ENCODE measurements around the gene JAG1. TPM values are rescaled to one million over a fixed set of nuclear protein-coding genes. Genes with fewer than 3 reads are reported as not detected.

Gene JAG1
- total and polyA plus RNA-seq, 2 of the 4 experiments (the other 2 are of a cell fraction), result 10.2 to 22.6 TPM

DNA sequence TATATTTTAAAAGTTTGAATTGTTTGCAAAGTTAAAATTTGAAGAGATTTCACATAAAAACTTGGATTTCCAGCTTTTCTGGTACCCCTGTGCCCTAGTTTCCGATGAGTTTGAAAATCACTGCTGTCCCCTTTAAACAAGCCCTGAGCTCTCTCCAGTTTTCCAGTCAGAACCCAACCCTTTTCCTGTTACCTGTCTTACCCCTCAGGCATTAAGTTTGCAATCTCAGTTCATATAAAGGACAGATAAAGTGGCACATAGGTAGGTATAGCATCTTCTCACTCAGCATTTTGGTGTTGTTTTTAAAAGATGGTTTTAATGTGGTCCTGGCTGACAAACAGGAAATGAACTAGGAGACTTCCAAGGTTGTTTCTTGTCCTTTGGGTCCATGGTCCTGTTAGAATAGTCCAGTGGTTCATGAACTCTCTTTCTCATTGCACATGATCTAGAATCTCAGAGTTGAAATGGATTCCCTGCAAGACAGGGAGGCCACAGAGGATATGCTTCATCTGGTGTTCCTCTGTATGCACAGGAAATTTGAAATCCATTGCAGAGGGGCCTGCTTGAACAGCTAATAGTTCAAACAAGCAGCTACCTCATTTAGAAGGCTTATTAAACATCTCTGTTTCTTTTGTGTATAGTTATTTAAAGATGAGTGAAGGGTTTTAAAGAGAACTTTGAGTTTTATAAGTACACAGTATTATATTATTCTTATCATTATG is 82.7 kb downstream of the JAG1 start:
- Histone ChIP-seq H2BK15ac (ENCODE audit: low read depth, low read length) (peak overlapping the region; percentile 98), H3K4ac (ENCODE audit: low read depth, low read length) (peak overlapping the region; percentile 90), H2AK9ac (replicated peaks; ENCODE audit: low read depth, low read length, poor library complexity) (no peak overlapping the region), H3K4me2 (ENCODE audit: low read depth, low read length) (no peak overlapping the region), H3K23ac (ENCODE audit: low read depth, low read length) (peak overlapping the region; percentile 86), H3K56ac (ENCODE audit: extremely low read depth, insufficient read depth, low read length) (peak overlapping the region; percentile 50; the same call in 1 of the 2 replicates), H3K27ac (ENCODE audit: insufficient read depth, low read length) (peak overlapping the region; percentile 6; the same call in 1 of the 2 replicates), H3K4me1 (ENCODE audit: control insufficient read depth, insufficient read depth, low read length) (peaks cover 14% of the 10 kb centered on the region), H3K4me3 (ENCODE audit: insufficient read depth, low read depth, low read length) (no peak overlapping the region), H2AFZ (replicated peaks; ENCODE audit: low read length, poor library complexity) (peak overlapping the region; percentile 71), H2BK120ac (ENCODE audit: low read depth, low read length) (peak overlapping the region; percentile 95), H3K14ac (replicated peaks; ENCODE audit: low read depth, low read length) (peak overlapping the region; percentile 81), H3K27me3 (ENCODE audit: control insufficient read depth, insufficient read depth, low read length) (no peaks in the 10 kb centered on the region), H4K8ac (ENCODE audit: low read depth in 2 of 2, low read length in 2 of 2) (peak overlapping the region in 1 of 2 experiments; percentile 68; a peak in 3 of 4 replicates), H3K36me3 (ENCODE audit: control insufficient read depth, insufficient read depth, low read length) (no peaks in the 10 kb centered on the region), H2AK5ac (ENCODE audit: low read depth, low read length) (peak overlapping the region; percentile 79), H2BK20ac (ENCODE audit: low read depth, low read length) (peak overlapping the region; percentile 97), H2BK5ac (ENCODE audit: low read depth, low read length, poor library complexity, severe bottlenecking) (peak overlapping the region; percentile 92), H3K18ac (ENCODE audit: low read depth, low read length) (peak overlapping the region; percentile 92; the same call in 1 of the 2 replicates), H3K9me1 (ENCODE audit: insufficient read depth, low read length) (peaks cover 6% of the 10 kb centered on the region; the same call in 1 of the 2 replicates), H4K20me1 (ENCODE audit: insufficient read depth, low read length) (no peaks in the 10 kb centered on the region), H3K79me1 (ENCODE audit: low read depth in 1 of 2, low read length in 2 of 2) (peaks cover 0 to 8% of the 10 kb centered on the region in 2 experiments; a peak in 1 of 4 replicates), H3K9me3 (ENCODE audit: control insufficient read depth, insufficient read depth, low read length) (no peaks in the 10 kb centered on the region), H4K5ac (ENCODE audit: low read depth, low read length) (peak overlapping the region; percentile 95; the same call in 1 of the 2 replicates), H3K9ac (ENCODE audit: low read depth, low read length) (no peak overlapping the region), H4K91ac (ENCODE audit: insufficient read depth, low read depth, low read length) (peak overlapping the region; percentile 78)
- ATAC-seq (ENCODE audit: low read depth) (peak; percentile 10; the same call in 1 of the 2 replicates), DNase-seq (no peak)
- CTCF ChIA-PET, result interaction anchor here (1.2 kb wide), 1 partner anchor 80 kb away, joined by 3 read pairs; no protein-coding TSS in a partner anchor
- dilution Hi-C loops (cut with HindIII; ENCODE audit: low sequenced_read_pairs, unreplicated experiment) (no loop called here), in situ Hi-C loops (cut with MboI; ENCODE audit: low sequenced_read_pairs) (no loop called here), intact Hi-C loops (cut with micrococcal nuclease) (no loop called here)
- no TSS peak for BruUV-seq (replicated peaks)
- WGBS, 2 experiments (ENCODE audit: extremely low coverage in 2 of 2, insufficient read length in 1 of 2), result no CpG with 5 or more reads among the region's 1 CpG
- POLR2A ChIA-PET (ENCODE audit: unreplicated experiment), result no interaction called here
- no peak for TF ChIP-seq MAZ (IDR thresholded peaks at IDR 0.05; ENCODE audit: borderline replicate concordance, low read depth, low read length)
- no peak for TF ChIP-seq RFX5 (IDR thresholded peaks at IDR 0.05; ENCODE audit: low read depth, low read length)
- no peak for TF ChIP-seq NFE2L2 (IDR thresholded peaks at IDR 0.05; ENCODE audit: low read depth, low read length)
- no peak for TF ChIP-seq CHD1 (IDR thresholded peaks at IDR 0.05; ENCODE audit: low read depth, low read length)
- TF ChIP-seq MXI1 (IDR thresholded peaks at IDR 0.05; ENCODE audit: borderline replicate concordance, low read depth, low read length), result no peak
- no peak for TF ChIP-seq POLR2A (IDR thresholded peaks at IDR 0.05; ENCODE audit: low read depth, low read length)
- TF ChIP-seq, protein P1, sequence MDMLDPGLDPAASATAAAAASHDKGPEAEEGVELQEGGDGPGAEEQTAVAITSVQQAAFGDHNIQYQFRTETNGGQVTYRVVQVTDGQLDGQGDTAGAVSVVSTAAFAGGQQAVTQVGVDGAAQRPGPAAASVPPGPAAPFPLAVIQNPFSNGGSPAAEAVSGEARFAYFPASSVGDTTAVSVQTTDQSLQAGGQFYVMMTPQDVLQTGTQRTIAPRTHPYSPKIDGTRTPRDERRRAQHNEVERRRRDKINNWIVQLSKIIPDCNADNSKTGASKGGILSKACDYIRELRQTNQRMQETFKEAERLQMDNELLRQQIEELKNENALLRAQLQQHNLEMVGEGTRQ (IDR thresholded peaks at IDR 0.05; ENCODE audit: low read depth, low read length), result no peak
- TF ChIP-seq CEBPB (IDR thresholded peaks at IDR 0.05; ENCODE audit: low read depth, low read length), result no peak
- TF ChIP-seq RCOR1 (IDR thresholded peaks at IDR 0.05; ENCODE audit: insufficient replicate concordance, low read length), result no peak
- no peak for TF ChIP-seq SMC3 (IDR thresholded peaks at IDR 0.05; ENCODE audit: low read depth, low read length)
- TF ChIP-seq, protein P2, sequence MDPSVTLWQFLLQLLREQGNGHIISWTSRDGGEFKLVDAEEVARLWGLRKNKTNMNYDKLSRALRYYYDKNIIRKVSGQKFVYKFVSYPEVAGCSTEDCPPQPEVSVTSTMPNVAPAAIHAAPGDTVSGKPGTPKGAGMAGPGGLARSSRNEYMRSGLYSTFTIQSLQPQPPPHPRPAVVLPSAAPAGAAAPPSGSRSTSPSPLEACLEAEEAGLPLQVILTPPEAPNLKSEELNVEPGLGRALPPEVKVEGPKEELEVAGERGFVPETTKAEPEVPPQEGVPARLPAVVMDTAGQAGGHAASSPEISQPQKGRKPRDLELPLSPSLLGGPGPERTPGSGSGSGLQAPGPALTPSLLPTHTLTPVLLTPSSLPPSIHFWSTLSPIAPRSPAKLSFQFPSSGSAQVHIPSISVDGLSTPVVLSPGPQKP (IDR thresholded peaks at IDR 0.05; ENCODE audit: borderline replicate concordance, low read depth, low read length), result no peak
- no peak for TF ChIP-seq FOS (IDR thresholded peaks at IDR 0.05; ENCODE audit: low read depth, low read length)
- TF ChIP-seq BHLHE40 (IDR thresholded peaks at IDR 0.05; ENCODE audit: low read depth, low read length), result no peak
- TF ChIP-seq, protein P3, sequence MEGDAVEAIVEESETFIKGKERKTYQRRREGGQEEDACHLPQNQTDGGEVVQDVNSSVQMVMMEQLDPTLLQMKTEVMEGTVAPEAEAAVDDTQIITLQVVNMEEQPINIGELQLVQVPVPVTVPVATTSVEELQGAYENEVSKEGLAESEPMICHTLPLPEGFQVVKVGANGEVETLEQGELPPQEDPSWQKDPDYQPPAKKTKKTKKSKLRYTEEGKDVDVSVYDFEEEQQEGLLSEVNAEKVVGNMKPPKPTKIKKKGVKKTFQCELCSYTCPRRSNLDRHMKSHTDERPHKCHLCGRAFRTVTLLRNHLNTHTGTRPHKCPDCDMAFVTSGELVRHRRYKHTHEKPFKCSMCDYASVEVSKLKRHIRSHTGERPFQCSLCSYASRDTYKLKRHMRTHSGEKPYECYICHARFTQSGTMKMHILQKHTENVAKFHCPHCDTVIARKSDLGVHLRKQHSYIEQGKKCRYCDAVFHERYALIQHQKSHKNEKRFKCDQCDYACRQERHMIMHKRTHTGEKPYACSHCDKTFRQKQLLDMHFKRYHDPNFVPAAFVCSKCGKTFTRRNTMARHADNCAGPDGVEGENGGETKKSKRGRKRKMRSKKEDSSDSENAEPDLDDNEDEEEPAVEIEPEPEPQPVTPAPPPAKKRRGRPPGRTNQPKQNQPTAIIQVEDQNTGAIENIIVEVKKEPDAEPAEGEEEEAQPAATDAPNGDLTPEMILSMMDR (conservative IDR thresholded peaks at IDR 0.05; ENCODE audit: low read depth, low read length), result no peak

Measured in IMR-90 (cell line).